ENCODE data around the gene KRT23. TPM values are rescaled to one million over a fixed set of nuclear protein-coding genes. Genes with fewer than 3 reads are reported as not detected.

KRT23 gene, protein sequence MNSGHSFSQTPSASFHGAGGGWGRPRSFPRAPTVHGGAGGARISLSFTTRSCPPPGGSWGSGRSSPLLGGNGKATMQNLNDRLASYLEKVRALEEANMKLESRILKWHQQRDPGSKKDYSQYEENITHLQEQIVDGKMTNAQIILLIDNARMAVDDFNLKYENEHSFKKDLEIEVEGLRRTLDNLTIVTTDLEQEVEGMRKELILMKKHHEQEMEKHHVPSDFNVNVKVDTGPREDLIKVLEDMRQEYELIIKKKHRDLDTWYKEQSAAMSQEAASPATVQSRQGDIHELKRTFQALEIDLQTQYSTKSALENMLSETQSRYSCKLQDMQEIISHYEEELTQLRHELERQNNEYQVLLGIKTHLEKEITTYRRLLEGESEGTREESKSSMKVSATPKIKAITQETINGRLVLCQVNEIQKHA
- not detected in 2 replicates for total RNA-seq (2021)
- long read RNA-seq, result 0 reads

DNA sequence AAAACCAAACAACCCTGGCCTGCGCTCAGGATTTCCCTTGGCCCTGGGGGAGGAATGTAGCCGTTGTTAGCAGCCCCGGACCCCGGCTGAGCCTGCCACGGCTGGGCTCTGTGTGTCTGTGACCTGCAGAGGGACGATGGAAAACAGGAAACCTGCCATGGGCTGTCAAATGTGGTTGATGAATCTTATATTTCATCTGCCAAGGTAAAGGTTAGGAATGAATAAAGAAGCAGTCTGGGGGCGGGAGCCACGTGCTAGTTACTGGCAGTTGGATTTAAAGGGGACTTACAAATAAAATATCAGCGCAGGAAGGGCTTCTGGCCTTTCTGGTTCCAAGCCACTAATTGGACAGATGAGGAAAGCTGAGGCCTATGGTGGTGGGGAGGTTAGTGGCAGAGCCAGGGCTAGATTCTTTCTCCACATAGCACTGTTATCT is at the start of gene KRT23:
TSS of gene KRT23 (minus strand) at position 263 of the 436 bp plus-strand sequence. CDS start 1,043 bp downstream, outside the sequence.
- Histone ChIP-seq H4K8ac (replicated peaks; ENCODE audit: insufficient read length, low read depth, low read length) (no peak within 1 kb of the TSS), H2AK5ac (ENCODE audit: insufficient read length, low read length) (no peak within 1 kb of the TSS), H3K79me2 (ENCODE audit: insufficient read depth, low read length) (no peaks in the 10 kb centered on the region), H2BK20ac (ENCODE audit: low read depth, low read length, poor library complexity, severe bottlenecking) (no peak within 1 kb of the TSS), H2BK120ac (ENCODE audit: low read depth, low read length, poor library complexity, severe bottlenecking) (no peak within 1 kb of the TSS), H3K27ac (ENCODE audit: insufficient read length, low read depth, low read length) (no peak within 1 kb of the TSS), H3K4ac (ENCODE audit: low read depth, low read length) (no peak within 1 kb of the TSS), H2BK12ac (ENCODE audit: insufficient read length, low read depth, low read length) (no peak within 1 kb of the TSS), H3K79me1 (ENCODE audit: insufficient read depth, low read depth, low read length, poor library complexity, severe bottlenecking) (no peaks in the 10 kb centered on the region), H2BK15ac (ENCODE audit: low read depth, low read length) (no peak within 1 kb of the TSS), H4K5ac (ENCODE audit: insufficient read length, low read depth, low read length) (no peak within 1 kb of the TSS), H3K27me3 (ENCODE audit: insufficient read depth, low read length) (no peaks in the 10 kb centered on the region), H3K4me1 (ENCODE audit: insufficient read depth, low read length) (no peaks in the 10 kb centered on the region), H3K23ac (ENCODE audit: insufficient read length, low read depth, low read length) (no peak within 1 kb of the TSS), H3K18ac (ENCODE audit: insufficient read length, low read depth, low read length) (no peak within 1 kb of the TSS), H2AFZ (ENCODE audit: low read length) (peak within 1 kb of the TSS; percentile 60), H2BK5ac (ENCODE audit: insufficient read length, low read length) (no peak within 1 kb of the TSS), H3T11ph (ENCODE audit: low read length) (no peak within 1 kb of the TSS), H3K56ac (ENCODE audit: insufficient read length, low read depth, low read length) (no peak within 1 kb of the TSS), H3K9me3 (ENCODE audit: control insufficient read depth, low read depth, low read length) (no peaks in the 10 kb centered on the region), H3K23me2 (ENCODE audit: insufficient read length, low read depth, low read length, poor library complexity, severe bottlenecking) (peaks cover 3% of the 10 kb centered on the region), H3K14ac (ENCODE audit: insufficient read depth, low read length) (no peak within 1 kb of the TSS), H3K9ac (ENCODE audit: extremely low read depth, insufficient read length, low read length) (no peak within 1 kb of the TSS), H4K20me1 (ENCODE audit: control insufficient read depth, insufficient read depth, insufficient read length) (no peaks in the 10 kb centered on the region), H4K91ac (ENCODE audit: insufficient read length, low read depth, low read length) (no peak within 1 kb of the TSS), H3K4me2 (ENCODE audit: insufficient read depth, insufficient read length, low read length) (no peak within 1 kb of the TSS)
- Mint-ChIP-seq H3K27ac (peak within 1 kb of the TSS in 2 of 3 experiments; percentile 58 to 92; a peak in 2 of 7 replicates), H3K4me1 (peaks cover 12 to 19% of the 10 kb centered on the region in 2 experiments), H3K9me3 (peaks cover 0 to 2% of the 10 kb centered on the region in 2 experiments; a peak in 2 of 5 replicates), H3K4me3 (no peak within 1 kb of the TSS), H3K36me3 (ENCODE audit: insufficient read depth in 1 of 3, low read depth in 3 of 3) (no peaks in the 10 kb centered on the region), H3K27me3 (ENCODE audit: low read depth) (peaks cover 4% of the 10 kb centered on the region; the same call in 1 of the 2 replicates)
- TF ChIP-seq, protein P1, sequence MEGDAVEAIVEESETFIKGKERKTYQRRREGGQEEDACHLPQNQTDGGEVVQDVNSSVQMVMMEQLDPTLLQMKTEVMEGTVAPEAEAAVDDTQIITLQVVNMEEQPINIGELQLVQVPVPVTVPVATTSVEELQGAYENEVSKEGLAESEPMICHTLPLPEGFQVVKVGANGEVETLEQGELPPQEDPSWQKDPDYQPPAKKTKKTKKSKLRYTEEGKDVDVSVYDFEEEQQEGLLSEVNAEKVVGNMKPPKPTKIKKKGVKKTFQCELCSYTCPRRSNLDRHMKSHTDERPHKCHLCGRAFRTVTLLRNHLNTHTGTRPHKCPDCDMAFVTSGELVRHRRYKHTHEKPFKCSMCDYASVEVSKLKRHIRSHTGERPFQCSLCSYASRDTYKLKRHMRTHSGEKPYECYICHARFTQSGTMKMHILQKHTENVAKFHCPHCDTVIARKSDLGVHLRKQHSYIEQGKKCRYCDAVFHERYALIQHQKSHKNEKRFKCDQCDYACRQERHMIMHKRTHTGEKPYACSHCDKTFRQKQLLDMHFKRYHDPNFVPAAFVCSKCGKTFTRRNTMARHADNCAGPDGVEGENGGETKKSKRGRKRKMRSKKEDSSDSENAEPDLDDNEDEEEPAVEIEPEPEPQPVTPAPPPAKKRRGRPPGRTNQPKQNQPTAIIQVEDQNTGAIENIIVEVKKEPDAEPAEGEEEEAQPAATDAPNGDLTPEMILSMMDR (conservative IDR thresholded peaks at IDR 0.05), result no peak
- WGBS (ENCODE audit: extremely low coverage, insufficient read length, low lambda C conversion rate), result no CpG with 5 or more reads among the region's 9 CpGs
- peak; percentile 44 for DNase-seq

Measured in H9 (cell line).